Tibial nerve (tissue), 4 donors: ENCODE data around the gene EDAR. TPM values are rescaled to one million over a fixed set of nuclear protein-coding genes. Genes with fewer than 3 reads are reported as not detected.

Source experiments
- DNase-seq, 2 donors: peaks; one replicate each; pipeline ENCODE4 v3.0.0-alpha.2; 2019; ENCODE audit warnings: low spot score in 2 of 2
- H3K27ac ChIP-seq, 4 donors: fragments of 200-600 bp; sonication (generic) in 3 of 4; one replicate each; pipeline ENCODE4 v1.5.1; 2017 to 2019; ENCODE audit warnings: mild to moderate bottlenecking in 1 of 4
- H3K27me3 ChIP-seq, 2 donors: fragments of 200-600 bp; sonication (generic) in 1 of 2; one replicate each; pipeline versions ENCODE4 v1.5.1 to v1.6.0; 2017 to 2019
- H3K36me3 ChIP-seq, 3 donors: fragments of 200-600 bp; sonication (generic); one replicate each; pipeline ENCODE4 v1.5.1; 2018 to 2019
- H3K4me1 ChIP-seq, 4 donors: fragments of 200-600 bp; sonication (generic) in 3 of 4; one replicate each; pipeline ENCODE4 v1.5.1; 2017 to 2019
- H3K4me3 ChIP-seq, 4 donors: fragments of 200-600 bp; sonication (generic) in 3 of 4; one replicate each; pipeline ENCODE4 v1.5.1; 2017 to 2019; ENCODE audit warnings: mild to moderate bottlenecking in 1 of 4, moderate library complexity in 1 of 4
- H3K9me3 ChIP-seq, 4 donors: fragments of 200-600 bp; sonication (generic) in 3 of 4; one replicate each; pipeline ENCODE4 v1.5.1; 2017 to 2019
- CTCF ChIP-seq, 5 experiments: fragments of 200-600 bp in 3 of 5; fragments of 450-650 bp in 2 of 5; sonication (generic) in 3 of 5; IDR thresholded peaks; one replicate each; pipeline ENCODE4 v1.5.1; 2016 to 2019; ENCODE audit warnings: antibody characterized with exemption in 5 of 5, mild to moderate bottlenecking in 3 of 5, moderate library complexity in 2 of 5
- EP300 ChIP-seq, 2 donors: sonication (generic); formaldehyde crosslinking; IDR thresholded peaks; one replicate each; pipeline ENCODE4 v1.6.1; 2017; ENCODE audit warnings: antibody characterized with exemption in 2 of 2, mild to moderate bottlenecking in 1 of 2
- POLR2A ChIP-seq, 2 donors: fragments of 450-650 bp; IDR thresholded peaks; one replicate each; pipeline ENCODE4 v1.6.1; 2017; ENCODE audit warnings: antibody characterized with exemption in 2 of 2, mild to moderate bottlenecking in 2 of 2, moderate library complexity in 2 of 2
- WGBS, 2 donors: methylation state at CpG; one replicate each; pipeline ENCODE4 v1.1.5; 2018; 5-methylcytosine and 5-hydroxymethylcytosine counted together
- total RNA-seq, 4 donors: library from RNA; depleted of rRNA; stranded (reverse); fragments of >200 nt; gene quantifications; one replicate each; pipeline ENCODE4 v1.1.0, GENCODE V29; 2016

Gene EDAR
- total RNA-seq, 4 donors from 2014 or later, result under 0.01 TPM; not detected in 3

- no peak for DNase-seq
- H3K4me3 ChIP-seq, result no peak overlapping the region
- no peaks in the 10 kb centered on the region for H3K4me1 ChIP-seq
- no peak overlapping the region for H3K27ac ChIP-seq
- no peak for TF ChIP-seq CTCF (IDR thresholded peaks at IDR 0.05)
- TF ChIP-seq EP300 (IDR thresholded peaks at IDR 0.05), result no peak
- WGBS, 2 donors, result 34 to 37% methylated on average over 14 of the region's 14 CpGs
- no peaks in the 10 kb centered on the region for H3K27me3 ChIP-seq
- no peaks in the 10 kb centered on the region for H3K36me3 ChIP-seq
- H3K9me3 ChIP-seq, result no peaks in the 10 kb centered on the region
Measured at GRCh38 chr2:108916796-108917421, 72.1 kb downstream of the EDAR start.

GRCh38 chr2:108916122-108916795, 72.8 kb downstream of the EDAR start:
- no peaks in the 10 kb centered on the region for H3K36me3 ChIP-seq
- H3K4me1 ChIP-seq, result no peaks in the 10 kb centered on the region
- DNase-seq, result no peak
- H3K9me3 ChIP-seq, result no peaks in the 10 kb centered on the region
- H3K27ac ChIP-seq, result no peak overlapping the region
- H3K27me3 ChIP-seq, result no peaks in the 10 kb centered on the region
- H3K4me3 ChIP-seq, result no peak overlapping the region
- TF ChIP-seq CTCF (IDR thresholded peaks at IDR 0.05) (no peak), EP300 (IDR thresholded peaks at IDR 0.05) (no peak), POLR2A (IDR thresholded peaks at IDR 0.05) (no peak)
- 76 to 77% methylated on average over 15 of the region's 15 CpGs for WGBS, 2 donors

- Histone ChIP-seq H3K36me3 (no peaks in the 10 kb centered on the region), H3K4me1 (no peaks in the 10 kb centered on the region), H3K9me3 (no peaks in the 10 kb centered on the region), H3K4me3 (no peak overlapping the region), H3K27ac (no peak overlapping the region), H3K27me3 (no peaks in the 10 kb centered on the region)
- 89 to 94% methylated on average over 5 of the region's 5 CpGs for WGBS, 2 donors
- no peak for DNase-seq
- no peak for TF ChIP-seq POLR2A (IDR thresholded peaks at IDR 0.05)
- TF ChIP-seq CTCF (IDR thresholded peaks at IDR 0.05), result no peak
- TF ChIP-seq EP300 (IDR thresholded peaks at IDR 0.05), result no peak
Measured at GRCh38 chr2:108912629-108912902, 76.5 kb downstream of the EDAR start.

- Histone ChIP-seq H3K4me1 (no peaks in the 10 kb centered on the region), H3K27me3 (no peaks in the 10 kb centered on the region), H3K27ac (no peak overlapping the region), H3K9me3 (no peaks in the 10 kb centered on the region), H3K36me3 (no peaks in the 10 kb centered on the region), H3K4me3 (no peak overlapping the region)
- TF ChIP-seq CTCF (IDR thresholded peaks at IDR 0.05) (no peak), POLR2A (IDR thresholded peaks at IDR 0.05) (no peak), EP300 (IDR thresholded peaks at IDR 0.05) (no peak)
- 79 to 81% methylated on average over 21 of the region's 21 CpGs for WGBS, 2 donors
- DNase-seq, result no peak
Measured at GRCh38 chr2:108911807-108912628, 77.0 kb downstream of the EDAR start.

GRCh38 chr2:108911401-108911800, 77.6 kb downstream of the EDAR start:
- Histone ChIP-seq H3K27ac (no peak overlapping the region), H3K9me3 (no peaks in the 10 kb centered on the region), H3K4me1 (no peaks in the 10 kb centered on the region), H3K27me3 (no peaks in the 10 kb centered on the region), H3K36me3 (no peaks in the 10 kb centered on the region), H3K4me3 (no peak overlapping the region)
- WGBS, 2 donors, result 83 to 94% methylated on average over 5 of the region's 5 CpGs
- DNase-seq, result no peak
- TF ChIP-seq CTCF (IDR thresholded peaks at IDR 0.05) (no peak), POLR2A (IDR thresholded peaks at IDR 0.05) (no peak), EP300 (IDR thresholded peaks at IDR 0.05) (no peak)
